BJ (cell line): ENCODE results near the gene SPRED2. TPM values are rescaled to one million over a fixed set of nuclear protein-coding genes. Genes with fewer than 3 reads are reported as not detected.
"Not testable (repeated sequence)": the region's sequence is repeated elsewhere in the genome, so short reads cannot be mapped to it uniquely, and the experiment has no call there.

Experiments used
- CTCF ChIA-PET: fragments of 350-600 bp; formaldehyde crosslinking; extraction: SDS; loops from one replicate; lab custom pipeline; 2021; ENCODE audit warnings: antibody characterized with exemption, inconsistent platforms; lab: Yijun Ruan, JAX
- POLR2A ChIA-PET: fragments of 300-600 bp; sonication (Branson Sonifier 250); formaldehyde crosslinking; extraction: SDS; loops from one replicate; lab custom pipeline; 2021; ENCODE audit warnings: antibody characterized with exemption; lab: Charles Lee
- DNase-seq: peaks from one replicate; pipeline ENCODE4 v3.0.0-alpha.2; 2011; ENCODE audit warnings: low read depth
- H3K27me3 ChIP-seq: 2 replicates; pipeline ENCODE4 v1.6.0; 2011; ENCODE audit warnings: low read length; ENCODE audit not compliant: control insufficient read depth, insufficient read depth
- H3K36me3 ChIP-seq: 2 replicates; pipeline ENCODE4 v1.5.1; 2011; ENCODE audit warnings: low read length; ENCODE audit not compliant: control insufficient read depth, insufficient read depth
- H3K4me3 ChIP-seq: 2 replicates; pipeline ENCODE4 v1.5.1; 2011; ENCODE audit warnings: low read depth, mild to moderate bottlenecking, control low read depth, low read length
- CTCF ChIP-seq: IDR thresholded peaks from 2 replicates; pipeline ENCODE4 v1.5.1; 2011; ENCODE audit warnings: low read depth, mild to moderate bottlenecking, control low read depth, inconsistent platforms, low read length, moderate library complexity; ENCODE audit not compliant: insufficient read depth
- polyA plus RNA-seq: library from polyadenylated mRNA; depleted of rRNA; stranded (reverse); fragments of >200 nt; gene quantifications from 2 replicates; pipeline ENCODE4 v1.2.3, GENCODE V29; 2011

Gene SPRED2
- polyA plus RNA-seq, 1 experiment, result 13.1 TPM

GRCh38 chr2:65339648-65340047 lies 92.8 kb downstream of the SPRED2 start:
- Histone ChIP-seq H3K36me3 (no peaks in the 10 kb centered on the region), H3K27me3 (no peaks in the 10 kb centered on the region), H3K4me3 (no peak overlapping the region)
- no peak for TF ChIP-seq CTCF
- DNase-seq, result no peak
- POLR2A ChIA-PET, result no interaction called here
- CTCF ChIA-PET, result interaction anchor here (1.4 kb wide), 1 partner anchor 11 kb away, joined by 5 read pairs; no protein-coding TSS in a partner anchor

- H3K36me3 ChIP-seq, CTCF ChIA-PET, POLR2A ChIA-PET, H3K4me3 ChIP-seq, DNase-seq, H3K27me3 ChIP-seq: not testable (repeated sequence)
Measured at GRCh38 chr2:65338830-65339495, 93.4 kb downstream of the SPRED2 start.

GRCh38 chr2:65337915-65338314 lies 94.5 kb downstream of the SPRED2 start:
- H3K36me3 ChIP-seq, DNase-seq, POLR2A ChIA-PET, CTCF ChIA-PET, H3K27me3 ChIP-seq, H3K4me3 ChIP-seq: not testable (repeated sequence)

GRCh38 chr2:65334714-65335113 lies 97.7 kb downstream of the SPRED2 start:
- H3K27me3 ChIP-seq, result no peaks in the 10 kb centered on the region
- ChIA-PET POLR2A (no interaction called here), CTCF (no interaction called here)
- no peak overlapping the region for H3K4me3 ChIP-seq
- TF ChIP-seq CTCF, result no peak
- DNase-seq, result no peak
- peaks cover 9% of the 10 kb centered on the region for H3K36me3 ChIP-seq

- Histone ChIP-seq H3K27me3 (no peaks in the 10 kb centered on the region), H3K36me3 (peaks cover 9% of the 10 kb centered on the region), H3K4me3 (no peak overlapping the region)
- CTCF ChIA-PET, result interaction anchor here (4.3 kb wide), 1 partner anchor 10 kb away, joined by 19 read pairs; no protein-coding TSS in a partner anchor
- POLR2A ChIA-PET, result no interaction called here
- no peak for TF ChIP-seq CTCF
- DNase-seq, result no peak
Measured at GRCh38 chr2:65331336-65332025, 100.9 kb downstream of the SPRED2 start.

GRCh38 chr2:65329525-65329924 lies 102.9 kb downstream of the SPRED2 start:
- POLR2A ChIA-PET, result no interaction called here
- Histone ChIP-seq H3K4me3 (no peak overlapping the region), H3K27me3 (no peaks in the 10 kb centered on the region), H3K36me3 (peaks cover 9% of the 10 kb centered on the region)
- CTCF ChIA-PET, result interaction anchor here (1.7 to 4.3 kb wide), 2 partner anchors 8 to 11 kb away, joined by 5 to 19 read pairs; no protein-coding TSS in a partner anchor
- DNase-seq, result no peak
- no peak for TF ChIP-seq CTCF
